ENCODE measurements around the gene TRAPPC11.
A peak's percentile ranks its signal among the peaks of the same experiment; 100 is the strongest.
"Not testable (repeated sequence)": the region's sequence is repeated elsewhere in the genome, so short reads cannot be mapped to it uniquely, and the experiment has no call there.

TRAPPC11 gene

DNA sequence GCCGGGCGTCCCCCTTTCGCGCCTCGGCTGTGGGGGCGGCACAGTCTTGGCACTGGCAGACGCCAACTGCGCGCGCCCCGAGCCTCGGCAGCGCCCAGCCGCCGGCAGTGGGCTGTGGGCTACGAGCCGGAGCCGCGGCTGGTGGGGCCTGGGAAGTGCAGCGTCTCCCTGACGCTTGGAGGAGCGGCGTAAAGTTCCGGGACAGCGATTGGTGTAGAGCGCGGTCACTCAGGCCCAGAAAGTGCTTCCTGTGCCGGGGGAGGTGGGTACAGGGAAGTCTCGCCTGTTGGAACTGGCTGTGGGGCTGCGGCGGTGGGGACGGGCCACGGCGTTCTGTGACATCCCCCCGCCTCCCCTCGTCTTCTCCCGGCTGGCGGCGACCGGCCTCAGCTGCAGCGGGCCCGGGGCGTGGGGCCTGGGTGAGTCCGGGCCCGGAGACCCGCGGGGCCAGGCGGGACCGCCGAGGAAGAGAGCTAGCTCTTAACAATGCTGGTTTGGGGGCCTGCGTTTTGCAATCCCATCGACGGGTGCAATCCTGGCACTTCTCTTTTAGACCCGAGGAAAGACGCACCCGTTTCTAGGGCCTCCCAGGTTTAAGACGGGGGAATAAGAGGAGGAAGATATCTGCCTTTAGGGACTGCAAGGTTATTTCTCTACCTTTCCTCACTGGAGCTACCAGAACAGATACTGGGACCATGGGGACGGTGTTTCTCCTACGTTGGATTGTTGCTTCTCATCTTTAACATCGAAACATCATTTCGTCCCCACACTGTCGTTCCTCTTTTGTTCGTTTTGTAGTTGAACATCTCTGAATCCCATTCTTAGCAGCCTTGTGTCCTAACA, at the start of gene TRAPPC11, which contains the start of gene RWDD4:
TSS of gene TRAPPC11 (plus strand) at position 265 of the 843 bp plus-strand sequence. CDS start 4,575 bp downstream, outside the sequence.
TSS of gene RWDD4 (minus strand) at position 157 of the 843 bp plus-strand sequence. CDS start 233 bp downstream, outside the sequence.
- DNase-seq: peak; percentile 97

DNA sequence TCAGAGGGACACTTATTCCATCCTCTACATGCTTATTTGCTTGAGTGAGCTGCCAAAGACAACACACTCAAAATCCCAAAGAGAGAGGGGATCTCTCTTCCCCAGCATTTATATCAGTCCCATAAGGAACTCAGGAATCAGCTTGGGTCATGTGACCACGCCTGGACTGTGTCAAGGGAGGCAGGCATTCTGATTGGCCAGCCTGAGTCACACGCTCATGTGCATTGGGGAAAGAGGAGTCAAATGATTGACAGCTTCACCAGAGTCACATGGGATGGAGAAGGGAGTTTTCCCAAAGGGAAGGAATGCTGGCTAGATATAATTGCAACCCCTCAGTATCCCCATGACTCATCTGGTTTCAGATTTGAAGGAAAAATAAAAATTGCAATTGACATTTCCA, 49.1 kb upstream of the TRAPPC11 start:
- no peak for DNase-seq

DNA sequence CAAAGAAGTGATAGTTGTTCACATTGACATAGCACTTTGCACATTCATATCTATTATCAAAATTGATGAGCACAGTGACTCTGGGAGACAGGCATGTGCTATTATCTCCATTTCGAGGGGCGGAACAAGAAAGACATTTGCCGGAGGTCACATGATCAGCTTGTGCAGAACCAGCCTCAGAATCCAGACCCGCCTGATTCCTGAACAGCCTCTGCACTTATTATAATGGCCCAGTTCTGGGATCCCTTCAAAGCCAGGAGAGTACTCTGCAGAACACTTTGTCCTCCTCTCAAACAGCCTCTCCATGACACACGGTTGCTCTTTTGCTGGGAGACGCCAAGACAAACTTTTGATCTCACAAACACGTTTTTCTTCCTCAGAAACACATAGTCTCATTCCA, 48.5 kb upstream of the TRAPPC11 start:
- no peak for DNase-seq

DNA sequence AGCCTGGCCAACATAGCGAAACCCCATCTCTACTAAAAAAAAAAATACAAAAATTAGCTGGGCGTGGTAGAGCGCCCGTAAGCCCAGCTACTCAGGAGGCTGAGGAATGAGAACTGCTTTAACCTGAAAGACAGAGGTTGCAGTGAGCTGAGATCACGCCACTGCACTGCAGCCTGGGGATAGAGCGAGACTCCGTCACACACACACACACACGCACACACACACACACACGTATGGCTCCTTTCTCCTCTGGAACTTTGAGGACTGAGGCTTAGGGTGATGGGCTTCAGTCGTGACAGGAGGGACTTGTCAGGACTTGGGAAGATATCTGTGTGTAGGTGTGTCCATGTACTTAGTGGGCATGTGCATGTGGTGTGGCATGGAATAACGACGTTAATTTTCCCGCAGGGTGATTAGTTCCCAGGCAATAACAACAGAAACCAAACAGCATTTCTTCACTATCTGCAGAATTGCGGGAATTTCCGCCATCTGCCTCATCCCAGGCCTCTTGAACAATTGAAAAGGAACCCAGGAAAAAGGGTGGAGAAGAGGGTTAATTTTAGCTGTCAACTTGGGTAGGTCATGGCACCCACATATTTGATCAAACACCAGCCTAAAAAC, 47.8 kb upstream of the TRAPPC11 start:
- DNase-seq: no peak

DNA sequence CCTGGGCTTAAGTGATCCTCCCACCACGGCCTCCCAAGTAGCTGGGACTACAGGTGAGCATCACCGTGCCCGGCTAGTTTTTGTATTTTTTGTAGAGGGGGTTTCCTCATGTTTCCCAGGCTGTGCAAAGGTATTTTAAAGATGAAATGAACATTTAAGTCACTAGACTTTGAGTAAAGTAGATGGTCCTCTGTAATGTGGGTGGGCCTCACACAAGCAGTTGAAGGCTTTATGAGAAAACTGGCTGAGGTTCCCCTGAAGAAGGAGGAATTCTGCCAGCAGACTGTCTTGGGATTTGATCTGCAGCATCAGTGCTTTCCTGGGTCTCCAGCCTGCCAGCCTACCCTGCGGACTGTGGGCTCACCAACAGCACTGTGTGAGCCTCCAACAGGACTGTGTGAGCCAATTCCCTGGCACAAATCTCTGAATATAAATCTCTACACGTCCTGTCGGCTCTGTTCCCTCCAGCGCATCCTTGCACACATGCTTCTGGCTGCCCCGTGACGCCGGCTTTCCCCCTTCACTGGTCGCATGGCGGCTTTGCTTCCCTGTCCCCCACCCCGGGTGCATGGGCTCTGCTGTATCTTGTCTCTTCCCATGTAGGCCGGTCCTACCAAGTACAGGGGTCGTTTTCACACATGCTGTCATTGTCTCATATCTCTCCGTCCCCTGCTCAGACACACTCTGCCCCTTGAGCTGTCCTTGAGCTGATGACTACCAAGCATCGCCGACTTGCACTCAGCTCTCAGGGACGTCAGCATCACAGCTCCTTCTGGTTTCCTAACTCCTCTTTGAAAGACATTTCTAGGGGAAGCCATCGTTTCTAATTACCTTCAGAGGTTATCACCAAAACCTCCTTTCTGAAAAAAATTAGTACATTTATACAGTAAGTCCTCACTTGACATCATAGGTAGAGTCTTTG, 46.5 kb upstream of the TRAPPC11 start:
- DNase-seq: no peak

DNA sequence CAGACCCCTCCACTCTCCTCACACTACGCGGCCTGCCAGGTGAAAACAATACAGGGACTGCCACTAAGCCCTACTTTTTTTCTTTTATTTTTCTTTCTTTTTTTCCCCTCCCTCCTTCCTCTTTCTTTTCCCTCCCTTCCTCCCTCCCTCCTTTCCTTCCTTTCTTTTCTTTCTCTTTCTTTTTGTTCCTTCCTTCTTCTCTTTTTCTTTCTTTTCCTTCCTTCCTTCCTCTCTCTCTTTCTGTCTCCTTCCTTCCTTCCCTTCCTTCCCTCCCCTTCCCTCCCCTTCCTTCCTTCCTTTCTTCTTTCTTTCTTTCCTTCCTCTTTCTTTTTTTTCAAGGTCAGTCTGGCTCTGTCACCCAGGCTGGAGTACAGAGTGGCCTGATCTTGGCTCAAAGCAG, 42.0 kb upstream of the TRAPPC11 start:
- no peak for DNase-seq

DNA sequence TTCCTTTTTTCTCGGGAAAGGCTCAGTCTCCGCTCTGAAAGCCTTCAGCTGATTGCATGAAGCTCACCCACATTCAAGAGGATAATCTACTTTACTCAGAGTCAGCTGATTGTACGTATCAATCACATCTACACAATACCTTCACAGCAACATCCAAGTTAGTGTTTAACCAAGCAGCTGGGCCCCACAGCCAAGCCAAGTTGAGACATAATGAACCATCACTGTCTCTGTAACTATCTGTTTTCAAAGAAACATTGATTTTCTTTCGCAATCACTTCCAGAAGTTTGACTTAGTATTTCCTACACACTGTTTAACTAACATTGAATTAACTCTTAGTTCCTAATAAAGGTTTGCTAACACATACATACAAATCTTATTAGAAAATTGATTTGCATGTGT, 40.4 kb upstream of the TRAPPC11 start:
- no peak for DNase-seq

DNA sequence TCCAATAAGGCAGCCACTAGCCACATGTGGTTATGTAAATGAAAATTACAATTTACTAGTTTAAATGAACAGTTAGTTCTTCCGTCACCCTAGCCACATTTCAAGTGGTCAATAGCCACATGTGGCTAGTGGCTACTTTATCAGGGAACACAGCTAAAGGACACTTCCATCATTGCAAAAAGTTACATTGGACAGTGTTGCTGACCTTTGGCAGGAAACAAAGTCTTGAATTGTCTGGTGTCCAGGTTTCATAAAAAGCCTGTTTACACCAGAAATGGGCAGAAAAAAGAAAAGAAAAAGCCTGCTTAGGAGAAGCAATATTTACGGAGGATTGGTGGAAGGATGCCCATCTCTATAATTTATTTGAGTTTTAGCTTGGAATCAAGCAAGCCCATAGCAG, 38.7 kb upstream of the TRAPPC11 start:
- DNase-seq: no peak

DNA sequence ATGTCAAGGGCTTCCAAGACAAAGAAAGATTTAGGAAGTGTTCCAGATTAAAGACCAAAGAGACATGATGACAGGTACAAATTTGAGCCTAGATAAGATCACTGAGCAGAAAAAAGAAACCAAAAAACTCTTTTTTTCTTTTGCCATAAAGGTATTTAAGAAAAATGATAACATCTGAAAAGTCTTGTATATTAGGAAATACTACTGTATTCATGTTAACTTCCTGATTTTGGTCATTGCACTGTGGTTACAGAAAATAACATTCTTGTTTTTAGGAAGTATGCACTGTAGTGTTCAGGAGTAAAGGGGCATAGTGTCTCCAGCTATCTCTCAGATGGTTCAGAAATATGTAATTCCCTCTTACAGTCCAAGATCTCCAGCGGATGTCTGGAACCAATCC, 37.2 kb upstream of the TRAPPC11 start:
- DNase-seq: no peak

DNA sequence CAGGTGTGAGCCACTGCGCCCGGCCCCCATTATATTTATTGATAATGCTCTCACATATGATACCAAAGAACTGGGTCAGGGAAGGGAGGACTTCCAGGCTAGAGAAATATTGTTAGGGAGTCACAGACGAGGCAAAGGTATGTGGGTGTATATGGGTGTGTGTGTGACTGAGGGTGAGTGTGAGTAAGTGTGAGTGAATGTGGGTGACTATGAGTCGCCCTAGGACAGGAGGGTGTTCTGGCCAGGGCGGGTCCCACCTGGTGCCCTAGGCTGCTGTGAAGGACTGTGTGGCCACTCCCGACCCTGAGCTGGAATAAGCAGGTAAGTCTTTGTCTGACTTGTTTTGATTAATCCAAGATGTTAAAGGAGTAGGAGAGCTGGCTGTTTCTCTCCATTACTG, 34.5 kb upstream of the TRAPPC11 start:
- no peak for DNase-seq

DNA sequence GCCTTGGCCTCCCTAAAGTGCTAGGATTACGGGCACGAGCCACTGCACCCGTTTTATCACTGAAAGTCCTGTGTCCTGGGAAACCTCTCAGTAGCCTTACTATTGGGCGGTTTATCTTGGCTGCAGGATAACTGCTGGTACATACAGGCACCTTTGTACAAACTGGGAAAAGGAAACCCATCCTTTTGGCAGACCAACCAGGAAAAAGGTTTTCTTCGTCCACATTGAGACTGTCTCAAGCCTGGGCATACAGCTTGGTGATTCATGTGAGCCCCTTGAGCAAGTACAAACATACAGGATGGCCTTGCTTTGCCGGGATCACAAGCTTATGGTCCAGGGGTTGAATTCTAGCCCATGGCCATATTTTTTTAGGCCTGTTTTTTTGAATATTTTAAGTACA, 32.9 kb upstream of the TRAPPC11 start:
- DNase-seq: no peak

DNA sequence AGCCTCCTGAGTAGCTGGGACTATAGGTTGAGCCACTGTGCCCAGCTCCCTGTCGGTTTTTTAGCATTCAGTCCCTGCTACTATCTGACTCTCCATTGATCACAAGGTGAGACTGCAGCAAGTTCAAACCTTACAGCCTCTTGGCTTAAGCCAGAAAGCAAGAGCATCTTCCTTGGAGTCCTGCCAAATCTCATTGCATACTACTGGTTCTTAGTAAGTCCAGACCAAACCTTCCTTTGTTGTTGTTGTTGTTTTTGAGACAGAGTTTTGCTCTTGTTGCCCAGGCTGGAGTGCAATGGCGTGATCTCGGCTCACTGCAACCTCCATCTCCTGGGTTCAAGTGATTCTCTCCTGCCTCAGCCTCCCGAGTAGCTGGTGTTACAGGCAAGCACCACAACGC, 31.8 kb upstream of the TRAPPC11 start:
- DNase-seq: not testable (repeated sequence)

DNA sequence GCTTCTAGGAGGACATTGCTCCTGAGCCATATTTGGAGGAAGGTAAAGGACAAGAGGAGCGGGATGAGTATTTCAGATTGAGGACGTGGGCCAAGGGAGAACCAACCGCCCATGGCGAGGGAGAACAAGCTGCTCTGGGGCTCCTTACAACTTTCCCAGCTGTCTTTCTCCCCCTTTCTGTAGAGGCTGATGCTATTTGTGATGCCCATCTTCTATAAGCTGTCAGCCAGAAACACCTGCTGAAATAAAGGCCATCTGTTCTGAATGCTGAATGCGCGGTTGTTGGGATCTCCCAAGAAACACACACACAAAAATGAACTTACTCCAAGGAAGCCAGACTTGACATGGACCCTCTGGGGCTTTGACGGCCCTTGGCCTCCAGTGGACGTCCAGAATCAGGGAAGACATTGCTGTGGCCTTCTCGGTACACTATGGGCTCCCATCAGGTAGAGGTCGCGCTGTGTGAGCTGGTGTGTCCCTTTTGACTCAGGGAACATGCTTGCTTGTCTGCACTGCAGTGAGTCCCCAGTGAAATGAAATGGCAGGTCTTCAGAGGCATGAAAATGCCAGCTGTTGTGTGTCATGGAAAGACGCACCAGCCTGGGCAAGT, 31.0 kb upstream of the TRAPPC11 start:
- DNase-seq: no peak

DNA sequence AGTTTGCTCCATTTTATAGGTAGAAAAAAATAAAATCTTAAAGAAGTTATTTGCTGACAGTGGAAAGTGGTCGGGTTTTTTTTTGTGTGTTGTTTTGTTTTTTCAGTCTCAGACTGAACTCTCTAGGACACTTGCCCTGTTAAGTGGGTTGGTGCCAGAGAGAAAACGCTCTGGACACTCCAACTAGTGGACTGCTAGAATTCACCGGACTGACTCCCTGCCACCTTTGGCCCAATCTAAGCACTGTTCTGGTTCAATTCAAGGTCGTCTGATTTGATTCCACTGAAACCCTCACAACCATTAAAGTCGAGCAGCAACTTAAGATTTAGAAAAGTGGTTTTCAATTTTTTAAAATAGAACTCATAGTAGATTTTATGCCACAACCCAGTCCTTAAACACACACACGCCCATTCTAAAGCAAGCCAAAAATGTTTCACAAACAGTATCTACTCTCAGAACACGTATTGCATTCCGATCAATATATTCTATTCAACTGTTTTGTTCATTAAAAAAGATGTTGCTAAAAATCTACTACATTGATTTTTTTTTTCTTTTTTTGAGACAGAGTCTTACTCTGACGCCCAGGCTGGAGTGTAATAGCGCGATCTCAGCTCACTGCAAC, 27.4 kb upstream of the TRAPPC11 start:
- DNase-seq: no peak

DNA sequence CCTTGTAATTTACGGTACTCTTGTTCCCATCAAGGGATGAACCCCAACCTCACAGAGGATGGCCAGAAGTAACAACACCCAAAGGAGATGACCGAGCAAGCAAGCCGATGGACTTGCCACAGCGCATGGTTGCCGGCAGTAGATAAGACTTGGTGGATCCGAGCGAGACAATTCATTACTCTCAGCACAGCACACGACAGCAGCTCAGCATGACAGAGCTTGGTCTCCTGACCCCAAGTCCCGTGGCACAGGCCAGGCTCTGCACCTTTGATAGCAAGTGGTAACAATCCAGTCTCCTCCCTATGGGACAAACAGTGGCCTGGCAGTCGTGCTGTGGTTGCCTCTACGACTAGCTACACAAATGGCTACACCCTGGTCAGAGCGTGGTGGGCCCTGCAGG, 26.4 kb upstream of the TRAPPC11 start:
- no peak for DNase-seq

DNA sequence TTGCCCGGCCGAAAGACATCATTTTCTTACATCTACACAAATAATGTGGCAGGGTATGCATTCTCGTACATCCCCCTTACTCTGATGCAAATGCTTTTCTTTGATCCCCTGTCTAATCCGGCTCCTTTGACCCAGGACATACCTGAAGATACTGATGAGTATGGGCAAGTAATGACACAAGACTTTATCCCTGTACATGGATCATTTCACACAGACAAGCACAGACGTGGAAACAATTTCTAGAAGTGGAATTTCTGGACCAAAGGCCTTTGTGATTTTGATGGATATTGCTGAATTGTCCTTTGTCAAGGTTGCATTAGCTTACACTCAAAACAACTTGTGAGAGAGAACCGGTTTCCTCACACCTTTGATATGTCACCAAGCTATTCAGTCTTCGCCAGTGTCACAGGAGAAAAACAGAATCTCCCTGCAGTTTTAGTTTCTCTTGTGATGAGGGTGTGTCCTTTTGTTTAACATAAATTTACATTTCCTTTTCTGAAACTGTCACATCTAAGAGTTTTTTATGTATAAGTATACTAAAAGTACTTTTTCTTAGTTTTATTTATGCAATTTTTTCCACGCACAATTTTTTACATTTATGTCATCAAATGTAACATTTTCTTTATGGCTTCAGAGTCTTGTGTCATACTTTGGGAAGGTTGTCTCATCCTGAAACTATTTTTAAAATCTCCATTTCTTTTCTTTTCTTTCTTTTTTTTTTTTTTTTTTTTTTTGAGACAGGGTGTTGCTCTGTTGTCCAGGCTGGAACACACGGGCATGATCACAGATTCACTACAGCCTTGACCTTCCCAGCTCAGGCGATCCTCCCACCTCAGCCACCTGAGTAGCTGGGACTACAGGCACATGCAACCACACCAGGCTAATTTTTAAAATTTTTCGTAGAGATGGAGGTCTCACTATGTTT, 25.4 kb upstream of the TRAPPC11 start:
- DNase-seq: no peak

DNA sequence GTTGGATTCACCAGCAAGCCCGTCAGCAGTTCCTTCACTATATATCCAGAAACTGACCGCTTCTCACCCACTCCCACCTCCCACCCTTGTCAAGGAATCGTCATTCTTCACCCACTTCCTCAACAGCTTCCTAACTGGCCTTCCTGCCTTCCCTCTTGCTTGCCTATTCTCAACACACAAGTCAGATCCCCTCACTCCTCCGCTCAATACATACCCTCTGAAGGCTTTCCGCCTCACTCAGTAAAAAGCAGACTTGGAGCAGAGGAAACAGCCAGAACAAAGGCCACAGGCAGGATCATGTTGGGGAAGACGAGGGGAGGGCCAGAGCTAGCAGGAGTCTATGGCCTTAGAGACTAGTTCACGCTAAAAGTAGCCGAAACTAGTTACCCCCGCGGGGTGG, 23.8 kb upstream of the TRAPPC11 start:
- DNase-seq: no peak

DNA sequence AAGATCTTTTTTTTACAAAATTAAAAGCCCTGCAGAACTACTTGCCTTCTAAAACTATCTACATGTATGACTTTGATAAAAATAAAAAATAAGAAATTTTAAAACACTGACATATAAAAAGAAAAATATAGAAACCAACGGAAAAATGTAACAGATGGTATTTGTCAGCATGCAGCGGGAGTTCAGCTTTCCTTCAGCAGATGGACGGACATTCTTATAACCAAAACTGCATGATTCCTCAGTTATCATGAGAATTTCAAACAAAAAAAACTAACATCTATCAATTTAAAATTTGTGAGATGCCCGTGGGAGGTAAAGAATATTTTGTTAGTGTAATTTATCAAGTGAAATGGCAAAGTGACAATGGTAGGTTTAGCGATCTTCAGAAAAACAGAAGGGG, 23.4 kb upstream of the TRAPPC11 start:
- DNase-seq: no peak

DNA sequence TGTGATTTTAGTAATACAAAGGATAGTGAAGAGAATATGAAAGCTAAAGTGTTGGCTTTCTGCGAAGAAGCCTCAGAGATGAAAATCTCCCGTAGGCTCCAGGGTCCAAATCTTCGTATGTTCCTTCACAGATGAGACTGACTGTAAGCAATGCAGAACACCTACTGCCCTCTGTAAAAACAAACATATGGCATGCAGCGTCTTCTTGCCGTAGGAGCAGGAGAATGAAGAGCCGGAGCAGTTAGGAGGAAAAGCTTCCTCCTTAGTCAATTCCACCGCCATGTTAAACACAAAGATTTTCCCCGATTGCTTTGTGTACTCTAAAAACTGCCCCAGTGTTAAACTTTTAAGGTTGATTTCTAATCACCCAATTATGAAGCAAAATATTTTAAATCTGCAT, 22.6 kb upstream of the TRAPPC11 start:
- DNase-seq: no peak

DNA sequence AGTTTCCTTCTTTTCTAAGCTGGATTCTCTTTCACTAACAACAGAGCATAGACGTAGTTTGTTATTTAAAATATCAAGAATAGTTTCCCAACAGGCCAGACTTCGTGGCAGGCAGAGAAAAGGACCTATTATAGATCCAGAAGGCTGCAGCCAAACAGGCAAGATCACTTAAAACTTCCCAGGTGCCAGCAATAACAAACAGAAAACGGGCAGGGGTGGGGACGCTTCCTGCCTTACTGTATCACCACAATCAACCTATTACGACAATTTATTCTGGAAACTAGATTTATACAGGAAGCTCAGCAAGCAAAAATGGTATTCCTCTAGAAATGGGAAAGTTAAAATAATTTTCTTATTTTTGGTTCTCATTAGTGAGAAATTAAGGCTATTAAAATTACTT, 22.2 kb upstream of the TRAPPC11 start:
- DNase-seq: no peak

DNA sequence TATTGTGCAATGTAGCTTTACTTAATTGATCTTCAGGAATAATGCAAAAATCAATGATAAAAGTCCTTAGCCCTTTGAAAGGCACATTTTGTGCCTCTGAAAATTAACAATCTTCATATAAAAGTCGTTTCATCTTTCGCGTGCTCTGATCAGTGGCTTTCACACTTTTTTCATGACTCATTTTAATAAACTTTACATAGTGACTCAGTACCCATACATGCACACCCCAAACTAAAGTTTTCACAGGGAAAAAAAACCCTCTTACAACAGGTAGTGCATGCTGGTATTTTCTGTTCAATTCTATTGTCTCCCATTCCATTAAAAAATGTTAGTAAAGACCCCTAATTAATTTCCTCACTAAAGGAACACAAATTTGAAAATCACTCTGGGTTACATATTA, 21.6 kb upstream of the TRAPPC11 start:
- no peak for DNase-seq
